COLO668 (cell line): Measurements from ENCODE around the gene MBL2.
A peak's percentile ranks its signal among the peaks of the same experiment; 100 is the strongest.

Experiments
- DNase-seq: peaks from one replicate; lab custom pipeline; 2025; ENCODE audit not compliant: unreplicated experiment; lab: John Stamatoyannopoulos, UW

MBL2 gene

DNA sequence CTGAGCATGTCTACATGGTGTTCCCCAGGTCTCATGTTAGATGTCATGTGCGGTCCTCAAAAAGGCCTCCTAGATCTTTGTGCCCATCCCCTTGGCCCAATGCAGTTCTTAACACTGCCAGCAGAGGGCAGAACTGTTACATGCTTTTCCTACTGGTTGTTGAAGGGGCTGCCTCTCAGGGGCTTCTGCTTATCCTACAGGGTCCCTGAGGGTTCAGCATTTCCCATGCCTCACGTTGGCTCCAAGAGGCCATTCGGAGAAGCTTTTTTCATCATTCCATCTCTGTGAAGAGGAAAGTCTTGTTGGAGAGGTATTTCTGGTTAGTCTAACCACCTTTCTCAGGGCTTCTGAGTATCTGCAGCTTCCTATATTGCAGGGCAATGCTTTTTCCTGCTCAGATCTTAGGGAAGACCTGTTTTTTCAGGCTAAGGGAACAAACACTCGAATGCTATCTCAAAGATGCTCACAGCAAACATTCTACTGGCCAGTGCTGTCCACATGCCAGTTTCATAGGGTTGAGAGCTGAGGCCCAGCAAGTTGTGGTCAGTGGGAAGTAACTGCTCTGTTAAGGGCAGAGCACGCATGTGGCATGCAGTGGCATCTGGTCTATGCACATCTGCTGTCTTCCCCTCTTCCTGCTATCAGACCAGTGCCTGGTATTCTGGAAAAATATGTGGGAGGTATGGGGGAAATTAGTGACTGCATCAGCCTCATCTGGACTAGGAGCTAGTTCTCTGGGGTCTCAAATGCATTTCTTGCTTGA lies 31.5 kb downstream of the MBL2 start:
- peak; percentile 6 for DNase-seq

DNA sequence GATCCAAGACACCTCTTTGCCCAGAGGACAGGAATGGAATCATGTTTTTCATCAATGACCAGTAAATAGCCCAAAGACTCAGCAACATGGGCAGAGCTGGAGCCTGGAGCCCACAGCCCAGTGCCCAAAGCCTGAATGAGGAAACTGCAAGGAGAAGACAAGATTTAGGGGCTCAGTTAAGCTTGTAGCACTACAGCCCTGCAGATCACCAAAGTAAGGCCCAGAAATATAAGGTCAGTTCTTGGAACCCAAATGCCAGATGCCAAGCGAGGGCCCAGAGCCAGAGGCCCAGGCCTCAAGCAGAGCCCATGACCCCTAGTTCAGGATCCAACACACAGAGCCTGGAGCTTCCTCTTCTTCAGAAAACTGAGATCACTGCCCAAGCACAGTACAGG lies 32.4 kb downstream of the MBL2 start:
- DNase-seq, result no peak

DNA sequence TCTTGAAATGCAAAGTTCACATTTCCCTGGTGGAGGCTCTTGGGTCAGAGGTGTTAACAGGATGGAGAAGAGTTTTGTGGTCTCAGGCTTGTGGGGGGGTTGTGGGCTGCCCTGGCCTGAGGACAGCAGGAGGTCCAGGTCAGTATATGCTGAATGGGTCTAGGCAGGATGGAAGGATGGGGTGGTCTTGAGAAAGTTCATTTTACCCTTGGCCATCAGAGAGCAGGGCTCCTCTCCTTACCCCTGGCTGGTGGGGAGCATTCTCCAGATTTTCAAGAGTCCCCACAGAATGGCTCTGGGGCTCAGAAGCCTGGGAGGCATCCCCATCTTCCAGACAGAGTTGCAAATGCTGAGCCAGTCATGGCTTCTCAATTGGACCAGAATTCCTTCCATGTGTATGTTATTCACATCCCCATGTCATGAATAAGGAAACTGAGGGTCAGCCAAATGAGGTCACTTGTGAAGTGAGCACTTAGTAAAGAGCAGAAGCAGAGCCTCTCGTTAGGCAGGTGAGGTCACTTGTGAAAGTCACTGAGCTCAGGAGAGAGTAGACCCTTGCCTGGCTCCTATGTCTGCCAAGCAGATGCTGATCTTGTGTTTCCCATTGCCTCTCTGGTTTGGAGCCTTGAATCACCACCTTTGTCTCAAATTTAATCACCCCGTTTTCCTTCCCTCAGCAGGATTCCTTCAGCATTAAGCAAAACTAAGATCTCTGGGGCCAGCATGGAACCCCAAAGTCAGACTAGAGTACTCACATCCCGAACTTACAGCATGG lies 33.0 kb downstream of the MBL2 start:
- DNase-seq, result no peak

DNA sequence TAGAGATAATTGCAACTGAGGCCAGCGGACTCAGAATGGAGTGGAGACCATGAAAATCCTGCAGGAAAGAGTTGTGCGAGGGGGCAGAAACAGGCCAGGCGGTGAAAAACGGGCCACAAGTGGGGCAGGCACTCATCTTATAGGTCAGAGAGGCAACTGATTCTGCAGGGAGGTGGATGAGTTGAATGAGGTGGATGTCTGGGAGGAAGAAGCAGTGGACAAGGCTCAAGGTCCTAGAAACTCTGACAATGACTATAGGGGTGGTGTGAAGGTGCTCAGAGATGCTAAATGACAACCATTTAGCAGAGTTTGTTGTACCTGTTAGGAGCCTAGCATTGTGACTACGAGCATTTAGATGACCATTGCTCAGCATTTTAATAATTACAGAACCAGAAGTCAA lies 33.6 kb downstream of the MBL2 start:
- no peak for DNase-seq

DNA sequence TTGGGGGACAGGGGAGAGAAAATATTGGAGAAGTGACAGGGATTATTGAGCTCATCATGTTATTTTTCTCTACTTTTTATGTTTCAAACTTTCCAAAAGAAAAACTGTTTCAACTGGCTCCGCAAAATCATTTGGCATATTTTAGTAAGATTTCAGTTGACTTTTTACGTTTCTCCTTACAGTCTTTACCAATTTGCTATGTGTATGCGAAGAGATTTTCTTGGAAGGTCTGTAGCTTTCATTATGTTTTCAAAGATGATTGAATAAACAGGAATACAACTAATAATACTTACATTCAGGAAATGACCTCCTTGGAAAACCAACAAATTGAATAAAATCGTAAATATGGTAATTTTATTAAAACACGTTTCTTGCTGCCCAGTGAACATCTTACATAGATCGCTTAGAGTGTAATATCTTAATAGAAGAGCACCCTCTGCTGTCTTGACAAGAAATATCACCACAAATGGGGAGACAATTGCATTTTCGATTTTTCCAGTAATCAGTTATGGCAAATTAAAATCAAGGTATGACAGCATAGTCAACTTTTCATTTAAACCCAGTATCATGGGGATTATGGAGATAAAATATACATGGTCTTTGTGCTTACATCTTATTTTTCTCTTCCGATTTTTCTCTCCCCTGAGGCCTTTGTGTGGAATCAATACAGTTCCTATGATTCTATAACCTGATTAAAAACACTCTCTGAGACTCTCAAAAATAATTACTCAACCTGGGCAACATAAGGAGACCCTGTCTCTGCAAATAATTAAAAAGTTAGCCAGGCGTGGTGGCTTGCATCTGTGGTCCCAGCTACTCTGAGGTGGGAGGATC lies 43.1 kb downstream of the MBL2 start:
- no peak for DNase-seq

DNA sequence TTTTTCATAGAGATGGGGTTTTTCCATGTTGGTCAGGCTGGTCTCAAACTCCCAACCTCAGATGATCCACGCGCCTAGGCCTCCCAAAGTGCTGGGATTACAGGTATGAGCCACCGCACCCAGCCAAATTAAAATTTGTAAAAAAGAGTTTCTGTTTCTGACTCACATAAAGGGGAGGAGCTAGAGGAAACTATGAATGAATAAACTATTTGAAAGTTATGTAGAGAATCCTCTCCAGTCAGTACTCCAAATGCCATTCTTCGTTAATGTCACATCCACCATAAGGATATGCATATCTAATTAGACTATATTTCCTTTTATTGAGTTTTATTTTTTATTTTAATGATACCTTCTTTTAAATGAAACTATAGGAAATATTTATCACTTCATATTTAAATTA lies 52.6 kb downstream of the MBL2 start:
- DNase-seq, result no peak
